ENCODE results near the gene SCTR.

Gene SCTR

DNA sequence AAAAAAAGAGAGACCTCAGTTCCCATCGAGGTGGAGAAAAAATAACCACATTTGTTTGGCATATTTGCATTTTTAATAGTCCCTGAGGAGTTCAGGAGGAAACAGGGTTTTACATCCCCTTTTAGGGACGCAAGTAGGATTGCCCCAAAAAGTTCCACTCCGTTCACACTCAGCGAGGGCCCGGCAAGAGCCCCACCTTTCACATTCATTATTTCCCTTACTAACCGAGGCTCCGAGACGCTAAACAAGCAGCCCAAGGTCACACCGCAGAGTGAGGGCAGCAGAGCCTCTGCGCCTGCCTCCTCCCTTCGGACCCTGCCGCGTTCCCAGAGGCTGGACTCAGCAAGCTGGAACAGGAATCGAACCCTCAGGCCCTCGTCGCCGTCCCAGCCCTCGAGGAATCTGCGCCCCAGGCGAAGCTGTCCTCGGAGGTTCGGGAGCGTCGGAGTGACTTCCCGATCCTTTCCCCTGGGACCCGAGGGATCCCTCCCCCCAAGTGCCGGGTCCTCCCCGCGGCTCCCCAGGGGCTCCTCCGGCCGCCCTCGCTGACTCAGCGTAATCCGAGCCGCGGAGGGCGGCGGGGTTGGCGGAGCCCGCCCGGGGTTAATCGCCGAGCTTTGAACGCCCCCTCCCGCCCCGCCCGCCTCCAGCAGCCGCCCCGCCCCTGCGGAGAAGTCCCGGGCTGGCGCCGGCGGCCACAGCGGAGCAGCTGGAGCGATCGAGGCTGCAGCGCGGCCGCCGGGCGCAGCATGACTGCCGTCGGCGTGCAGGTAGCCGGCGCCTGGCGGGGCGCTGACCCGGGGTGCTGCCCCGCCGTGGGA is 92.9 kb downstream of the SCTR start, which contains the start of gene TMEM37:
TMEM37 (plus strand) TSS at position 700 of the 821 bp plus-strand sequence; CDS start at position 750, 50 bp downstream.
- DNase-seq (ENCODE audit: low read depth, low spot score) = no peak

DNA sequence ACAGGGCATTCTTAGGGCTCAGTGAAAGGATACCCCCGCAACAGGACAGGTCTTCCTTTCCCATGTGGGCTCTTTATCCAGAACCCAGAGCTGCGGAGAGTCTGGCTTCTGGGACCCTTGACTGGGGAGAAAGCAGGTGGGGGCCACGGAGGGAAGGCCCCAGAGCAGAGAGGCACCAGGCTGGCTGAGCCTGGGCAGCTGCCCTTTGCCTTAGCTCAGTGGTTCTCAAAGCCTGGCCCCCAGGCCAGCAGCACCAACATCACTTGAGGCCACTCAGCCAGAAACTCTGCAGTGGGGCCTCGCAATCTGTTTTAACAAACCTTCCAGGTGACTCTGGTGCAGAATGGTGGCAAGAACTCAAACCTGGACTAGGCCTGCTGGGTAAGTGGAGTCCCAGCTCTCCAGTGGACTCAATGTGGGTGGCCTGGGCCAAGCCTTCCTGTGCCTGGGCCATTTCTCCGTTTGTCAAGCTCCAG is 94.2 kb downstream of the SCTR start:
- no peak for DNase-seq (ENCODE audit: low read depth, low spot score)

- DNase-seq (ENCODE audit: low read depth, low spot score) = no peak
These were observed 94.9 kb downstream of the SCTR start for GRCh38 chr2:119429225-119429981.

GRCh38 chr2:119428488-119429224 is 95.6 kb downstream of the SCTR start:
- DNase-seq (ENCODE audit: low read depth, low spot score) = no peak

GRCh38 chr2:119427756-119428155 is 96.5 kb downstream of the SCTR start:
- no peak for DNase-seq (ENCODE audit: low read depth, low spot score)

GRCh38 chr2:119426801-119427395 is 97.4 kb downstream of the SCTR start:
- no peak for DNase-seq (ENCODE audit: low read depth, low spot score)

DNA sequence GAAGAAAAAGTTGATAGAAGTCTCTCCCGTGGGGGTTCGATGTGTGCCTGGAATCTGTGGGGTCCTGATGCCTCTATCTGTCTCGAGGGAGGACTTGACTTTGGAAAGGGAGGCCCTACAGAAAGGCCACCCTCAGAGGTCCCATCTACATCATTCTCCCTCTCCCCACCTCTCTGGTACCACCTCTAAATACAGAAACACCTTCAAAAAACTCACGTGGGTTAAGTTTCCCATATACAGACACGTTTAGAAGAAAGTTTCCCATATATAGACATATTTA is 97.9 kb downstream of the SCTR start:
- no peak for DNase-seq (ENCODE audit: low read depth, low spot score)

GRCh38 chr2:119425620-119426395 is 98.5 kb downstream of the SCTR start:
- DNase-seq (ENCODE audit: low read depth, low spot score) = no peak

DNA sequence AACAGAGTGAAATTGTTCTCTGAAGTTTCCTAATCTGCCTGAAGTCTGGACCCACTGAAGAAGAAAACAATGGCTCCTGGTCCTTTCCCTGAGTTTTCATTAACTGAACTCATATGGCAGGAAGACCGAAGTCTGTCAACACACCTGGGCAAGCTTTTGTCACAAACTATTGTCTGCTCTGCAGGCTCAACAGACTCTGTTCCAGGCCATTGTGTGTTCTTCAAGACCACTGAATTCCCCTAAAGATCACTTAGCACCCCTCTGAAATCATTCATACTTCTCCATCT is 99.2 kb downstream of the SCTR start:
- no peak for DNase-seq (ENCODE audit: low read depth, low spot score)

DNA sequence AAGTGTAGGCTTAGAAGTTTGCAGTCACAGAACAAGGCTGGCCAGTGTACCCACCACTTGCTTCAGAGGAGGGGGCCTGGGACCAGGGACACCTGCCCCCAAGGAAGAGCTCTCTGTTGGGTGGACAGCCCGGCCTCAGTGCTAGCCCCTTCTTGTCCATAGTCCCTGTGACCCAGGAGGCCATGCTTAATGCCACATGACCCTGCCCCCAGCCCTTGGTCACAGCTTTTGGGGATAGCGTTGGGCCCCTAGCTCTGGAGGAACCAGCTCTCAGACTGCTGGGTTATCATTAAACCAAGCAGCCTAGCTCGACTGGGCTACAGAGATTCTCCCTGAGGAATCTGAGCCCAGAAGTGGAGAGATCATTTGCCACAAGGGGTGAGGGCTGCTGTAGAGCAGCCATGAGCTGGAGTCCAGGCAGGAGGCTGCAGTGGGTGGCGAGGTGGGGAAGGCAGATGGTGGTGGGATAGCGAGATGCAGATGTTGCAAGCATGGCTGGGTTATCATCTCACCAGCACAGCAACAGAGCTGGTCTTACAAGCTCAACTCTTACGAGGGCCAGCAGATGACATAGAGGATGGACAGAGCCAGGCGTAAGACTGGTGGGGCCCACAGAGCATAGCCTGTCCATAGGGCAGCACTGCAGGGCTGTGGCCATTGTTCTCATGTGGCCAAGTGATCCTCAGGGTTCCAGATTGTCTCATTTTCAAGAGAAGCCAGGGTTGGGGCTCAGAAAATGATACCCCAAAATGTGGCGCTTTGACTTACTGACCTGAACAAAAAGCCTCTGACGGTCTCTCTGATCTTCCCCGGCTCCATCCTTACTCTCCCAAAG is 99.8 kb downstream of the SCTR start:
- no peak for DNase-seq (ENCODE audit: low read depth, low spot score)

DNA sequence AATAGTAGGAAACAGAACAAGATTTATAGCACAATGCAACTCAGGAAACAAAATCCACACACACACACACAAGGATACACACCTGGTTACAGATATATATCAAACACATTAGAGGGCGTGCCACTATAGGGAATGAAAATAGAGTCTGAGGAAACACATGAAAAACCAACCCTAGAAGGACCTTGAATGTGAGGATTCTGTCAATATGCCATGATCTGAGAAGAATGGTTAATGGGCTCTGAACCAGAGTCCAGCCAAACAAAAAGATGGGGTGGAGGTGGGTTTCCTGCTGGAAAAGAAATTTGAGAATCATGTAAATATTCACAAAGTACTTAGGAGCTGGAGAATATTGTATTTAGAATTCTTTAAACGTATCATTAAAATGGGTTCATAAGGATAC is 100.5 kb downstream of the SCTR start:
- no peak for DNase-seq (ENCODE audit: low read depth, low spot score)

- no peak for DNase-seq (ENCODE audit: low read depth, low spot score)
These were observed 101.2 kb downstream of the SCTR start for GRCh38 chr2:119423108-119423444.

DNA sequence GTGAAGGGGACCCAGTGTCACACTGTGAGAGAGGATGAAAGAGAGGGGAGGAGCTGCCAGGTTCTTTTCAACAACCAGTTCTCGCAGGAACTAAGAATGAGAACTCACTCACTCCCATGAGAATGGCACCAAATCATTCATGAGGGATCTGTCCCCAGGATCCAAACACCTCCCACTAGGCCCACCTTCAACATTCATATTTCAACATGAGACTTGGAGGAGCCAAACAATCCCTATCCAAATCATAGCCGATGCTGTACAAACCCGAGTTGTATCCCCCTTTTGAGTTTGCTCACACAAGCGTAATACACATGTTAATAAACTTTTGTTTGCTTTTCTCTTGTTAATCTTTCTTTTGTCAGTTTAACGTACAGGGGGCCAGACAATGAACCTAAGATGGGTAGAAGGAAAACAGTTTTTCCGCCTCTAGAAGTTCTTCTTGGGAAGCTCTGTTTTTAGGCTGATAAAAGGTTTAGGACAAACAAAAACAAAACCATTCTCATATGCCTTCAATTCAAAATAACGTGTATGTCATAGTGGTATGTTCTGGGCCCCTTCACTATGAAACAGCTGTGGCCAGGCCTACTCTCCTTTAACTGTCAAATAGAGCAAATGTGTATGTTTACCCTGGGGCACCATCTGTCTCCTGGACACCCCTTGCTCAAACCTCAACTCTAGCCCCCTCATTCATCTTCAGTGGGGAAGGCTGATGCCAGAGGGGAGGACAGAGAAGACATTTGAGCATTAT is 101.7 kb downstream of the SCTR start:
- DNase-seq (ENCODE audit: low read depth, low spot score) = no peak

DNA sequence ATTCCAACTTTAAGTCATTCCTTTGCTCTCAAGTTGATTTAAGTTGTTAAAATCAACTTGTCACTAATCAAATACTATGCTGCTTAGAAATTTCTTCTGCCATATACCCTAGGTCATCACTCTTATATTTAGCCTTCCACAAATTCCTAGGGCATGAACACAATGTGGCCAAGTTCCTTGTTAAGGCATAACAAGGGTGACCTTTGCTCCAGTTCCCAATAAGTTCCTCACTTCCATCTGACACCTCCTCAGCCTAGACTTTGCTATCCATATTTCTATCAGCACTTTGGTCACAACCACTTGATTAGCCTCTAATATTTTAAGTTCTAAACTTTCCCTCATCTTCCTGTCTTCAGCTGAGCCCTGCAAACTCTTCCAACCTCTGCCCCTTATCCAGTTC is 102.5 kb downstream of the SCTR start:
- no peak for DNase-seq (ENCODE audit: low read depth, low spot score)

- no peak for DNase-seq (ENCODE audit: low read depth, low spot score)
These were observed 103.0 kb downstream of the SCTR start for GRCh38 chr2:119421304-119421703.

DNA sequence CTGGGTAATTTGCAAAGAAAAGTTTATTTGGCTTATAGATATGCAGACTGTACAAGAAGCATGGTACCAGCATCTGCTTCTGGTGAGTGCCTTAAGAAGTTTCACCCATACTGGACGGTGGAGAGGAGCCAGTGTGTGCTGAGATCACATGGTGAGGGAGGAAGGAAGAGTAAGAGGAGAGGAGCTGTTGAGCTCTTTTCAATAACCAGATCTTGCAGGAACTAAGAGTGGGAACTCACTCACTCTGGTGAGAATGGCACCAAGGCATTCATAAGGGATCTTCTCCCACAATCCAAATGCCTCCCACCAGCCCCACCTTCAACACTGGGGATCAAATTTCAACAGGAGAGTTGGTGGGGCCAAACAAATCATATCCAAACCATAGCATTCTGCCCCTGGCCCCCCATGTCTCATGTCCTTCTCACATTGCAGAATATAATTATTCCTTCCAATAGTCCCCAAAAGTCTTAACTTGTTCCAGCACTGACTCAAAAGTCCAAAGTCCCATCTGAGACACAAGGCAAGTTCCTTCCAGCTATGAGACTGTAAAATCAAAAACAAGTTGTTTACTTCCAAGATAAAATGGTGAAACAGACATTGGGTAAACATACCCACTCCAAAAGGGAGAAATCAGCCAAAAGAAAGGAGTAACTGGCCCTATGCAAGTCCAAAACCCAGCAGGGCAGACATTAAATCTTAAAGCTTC is 104.3 kb downstream of the SCTR start:
- no peak for DNase-seq (ENCODE audit: low read depth, low spot score)

DNA sequence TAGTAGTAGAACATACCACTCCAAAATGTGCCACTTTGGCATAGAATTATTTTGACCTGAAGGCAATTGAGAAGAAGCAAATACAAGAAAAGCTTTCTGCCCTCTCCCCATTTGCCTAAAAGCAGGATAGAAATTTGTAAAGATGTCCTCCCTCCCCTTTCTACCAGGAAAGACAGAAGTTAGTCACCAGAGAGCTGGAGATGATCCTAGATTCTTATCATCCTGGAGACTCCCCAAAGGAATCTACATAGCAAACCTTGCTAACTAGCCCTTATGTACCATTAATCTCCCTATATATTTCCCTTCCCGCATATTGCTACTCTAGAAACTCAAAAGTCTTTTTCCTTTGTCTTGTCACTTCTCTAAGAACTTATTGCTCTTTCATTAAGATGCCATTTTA is 105.2 kb downstream of the SCTR start:
- no peak for DNase-seq (ENCODE audit: low read depth, low spot score)

DNA sequence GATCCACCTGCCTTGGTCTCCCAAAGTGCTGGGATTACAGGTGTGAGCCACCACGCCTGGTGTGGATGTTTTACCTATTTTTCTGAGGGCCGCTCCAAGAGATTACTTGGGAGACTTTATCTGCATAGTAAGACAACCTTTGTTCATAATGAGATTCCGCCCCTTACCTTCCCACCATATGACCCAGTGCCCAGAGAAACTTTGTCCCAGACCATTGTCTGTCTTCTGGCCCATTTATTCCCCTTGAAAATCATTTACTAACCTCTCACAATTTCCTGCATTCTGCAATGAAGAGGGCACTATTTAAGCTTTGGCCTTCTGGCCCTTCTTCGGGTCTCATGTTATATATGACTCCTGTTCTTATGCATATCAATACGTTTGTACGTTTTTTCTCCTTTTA is 106.4 kb downstream of the SCTR start:
- no peak for DNase-seq (ENCODE audit: low read depth, low spot score)

- DNase-seq (ENCODE audit: low read depth, low spot score) = no peak
These were observed 107.9 kb downstream of the SCTR start for GRCh38 chr2:119416299-119416923.

All from activated CD4-positive, CD25-positive, alpha-beta regulatory T cell treated with anti-CD3 and anti-CD28 coated beads, Interleukin-2, amount 50 U/mL, for 16 hours (primary cell).